NAMALWA (cell line): Measurements from ENCODE around the gene COX6A1.
"Not testable (repeated sequence)": the region's sequence is repeated elsewhere in the genome, so short reads cannot be mapped to it uniquely, and the experiment has no call there.

Source experiments
- DNase-seq: peaks from one replicate; pipeline ENCODE4 v3.0.0-alpha.2; 2015; ENCODE audit warnings: low spot score

COX6A1 gene

DNA sequence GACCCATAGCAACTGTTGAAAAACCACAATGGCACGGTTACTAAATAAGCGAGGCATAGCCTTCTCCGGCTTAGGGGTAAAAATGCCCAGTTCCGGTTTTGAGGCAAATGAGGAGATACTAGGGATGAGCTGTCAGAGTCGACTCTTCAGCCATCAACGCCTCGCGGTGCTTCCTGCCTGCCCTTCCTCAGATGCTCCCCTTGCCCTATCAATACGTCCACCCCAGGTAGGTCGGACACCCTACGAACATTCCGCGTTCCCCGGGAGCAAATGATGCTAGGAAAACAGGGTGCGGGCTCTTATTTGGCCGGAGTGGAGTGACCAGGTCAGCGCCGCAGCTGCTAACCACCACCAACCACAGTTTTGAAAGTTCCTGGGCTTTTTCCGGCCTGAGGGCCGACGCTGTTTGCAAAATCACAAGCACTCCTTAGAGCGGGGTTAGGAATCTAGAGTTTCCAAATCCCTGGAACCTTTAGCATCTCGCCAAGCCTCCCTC is 30.5 kb downstream of the COX6A1 start:
- DNase-seq = peak; percentile 61

DNA sequence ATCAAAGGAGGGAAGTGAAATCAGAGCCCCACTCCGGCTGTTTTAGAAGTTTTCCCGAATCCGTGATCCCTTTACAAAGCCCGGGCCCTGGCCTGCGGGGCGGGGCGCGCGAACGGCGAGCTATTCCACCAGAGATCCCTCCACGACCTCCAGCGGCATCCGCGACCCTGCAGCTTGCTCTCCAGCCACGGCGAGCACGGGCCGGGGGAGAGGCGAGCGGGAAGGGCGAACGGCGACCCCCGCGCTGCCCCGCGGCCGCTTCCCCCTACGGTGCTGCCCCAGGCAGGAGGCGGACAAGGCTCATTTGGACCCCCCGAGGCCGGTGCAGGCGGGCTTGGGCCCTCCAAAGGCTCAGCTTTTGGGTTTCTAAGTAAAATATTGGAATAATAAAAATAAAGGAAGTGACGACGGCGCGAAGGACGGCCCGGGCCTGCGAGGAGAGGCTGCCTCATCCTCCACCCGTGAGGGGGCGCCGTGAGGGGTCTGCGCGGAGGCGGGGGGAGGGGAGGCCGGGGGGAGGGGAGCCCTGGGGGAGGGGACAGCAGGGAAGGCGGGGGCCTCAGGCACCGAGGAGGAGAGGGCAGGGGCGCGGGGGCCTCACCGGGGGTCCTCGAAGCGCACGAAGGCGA is 31.0 kb downstream of the COX6A1 start:
- peak; percentile 56 for DNase-seq

DNA sequence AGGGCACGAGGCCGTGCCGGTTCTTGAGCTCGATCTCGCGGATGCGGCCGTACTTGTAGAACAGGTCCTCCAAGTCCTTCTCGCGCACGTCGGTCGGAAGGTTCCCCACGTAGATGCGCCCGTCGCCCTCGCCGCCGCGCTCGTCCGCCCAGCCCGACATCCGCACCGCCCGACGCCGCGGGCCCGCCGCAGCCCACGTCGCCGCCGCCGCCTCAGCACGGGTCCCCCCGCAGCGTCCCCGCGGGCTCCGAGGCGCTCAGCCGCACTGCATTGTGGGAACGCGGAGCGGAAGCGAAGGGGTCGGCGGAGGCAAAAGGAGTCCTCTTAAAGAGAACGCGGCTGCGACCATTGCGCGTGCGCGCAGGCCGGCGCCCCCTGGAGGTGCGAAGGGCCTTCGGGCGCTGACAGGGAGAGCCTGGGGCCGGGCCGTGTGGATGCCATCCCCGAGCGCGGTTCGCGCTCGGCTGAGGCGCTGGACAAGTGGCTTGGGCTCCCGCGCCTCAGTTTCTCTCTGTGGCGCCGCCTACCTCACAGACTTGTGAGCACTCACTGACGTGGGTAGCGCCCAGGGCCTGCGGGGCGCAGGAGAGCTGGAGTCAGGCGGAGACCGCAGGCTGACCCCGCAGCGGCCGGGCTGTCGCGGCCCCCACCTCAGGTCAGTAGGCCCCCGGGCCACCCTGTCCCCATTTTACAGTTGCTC is 31.7 kb downstream of the COX6A1 start, which contains the start of gene SRSF9:
SRSF9 (minus strand) TSS at position 299 of the 700 bp plus-strand sequence; CDS start at position 160, 139 bp downstream.
- peak; percentile 97 for DNase-seq

DNA sequence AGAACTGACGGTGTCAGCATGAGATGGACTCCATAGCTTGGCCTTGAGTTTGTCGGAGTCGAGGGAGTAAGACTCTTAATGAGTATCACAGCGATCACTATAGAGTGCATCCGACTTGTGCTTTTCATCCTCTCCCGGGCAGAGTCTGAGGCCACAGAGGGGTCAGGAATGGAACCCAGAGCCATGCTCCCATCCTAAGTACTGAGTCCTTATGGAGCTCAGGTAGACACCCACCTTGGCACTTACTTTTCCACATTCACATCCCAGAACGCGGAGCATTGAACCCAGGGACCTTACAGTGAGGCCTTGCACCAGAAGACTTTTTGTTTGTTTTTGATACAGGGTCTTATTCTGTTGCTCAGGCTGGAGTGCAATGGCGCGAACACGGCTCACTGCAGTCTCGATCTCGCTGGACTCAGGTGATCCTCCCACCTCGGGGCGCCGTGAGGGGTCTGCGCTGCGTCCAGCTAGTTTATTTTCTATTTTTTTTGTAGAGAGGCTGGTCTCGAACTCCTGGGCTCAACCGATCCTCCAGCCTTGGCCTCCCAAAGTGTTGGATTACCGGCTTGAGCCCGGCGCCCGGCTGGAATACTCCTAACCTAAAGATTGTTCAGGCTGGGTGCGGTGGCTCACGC is 32.4 kb downstream of the COX6A1 start:
- DNase-seq = peak; percentile 34

DNA sequence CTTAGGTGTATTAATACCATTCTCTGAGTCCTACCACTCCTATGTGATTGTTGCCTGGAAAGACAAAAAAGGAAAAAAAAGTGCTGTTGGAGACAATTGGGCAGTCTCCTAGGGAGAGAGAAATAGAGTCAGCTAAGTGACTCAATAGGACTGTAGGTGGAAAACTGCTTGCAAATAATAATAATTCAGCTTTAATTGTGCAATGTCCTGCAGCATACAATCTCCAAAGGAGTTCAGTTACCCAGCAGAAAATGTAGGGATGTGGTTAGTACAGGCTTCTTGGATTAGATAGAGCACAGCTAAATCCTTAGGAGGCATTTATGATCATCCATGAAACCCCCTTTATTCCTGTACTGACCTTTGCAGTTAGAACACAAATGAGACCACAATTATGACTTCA is 34.6 kb downstream of the COX6A1 start:
- no peak for DNase-seq

DNA sequence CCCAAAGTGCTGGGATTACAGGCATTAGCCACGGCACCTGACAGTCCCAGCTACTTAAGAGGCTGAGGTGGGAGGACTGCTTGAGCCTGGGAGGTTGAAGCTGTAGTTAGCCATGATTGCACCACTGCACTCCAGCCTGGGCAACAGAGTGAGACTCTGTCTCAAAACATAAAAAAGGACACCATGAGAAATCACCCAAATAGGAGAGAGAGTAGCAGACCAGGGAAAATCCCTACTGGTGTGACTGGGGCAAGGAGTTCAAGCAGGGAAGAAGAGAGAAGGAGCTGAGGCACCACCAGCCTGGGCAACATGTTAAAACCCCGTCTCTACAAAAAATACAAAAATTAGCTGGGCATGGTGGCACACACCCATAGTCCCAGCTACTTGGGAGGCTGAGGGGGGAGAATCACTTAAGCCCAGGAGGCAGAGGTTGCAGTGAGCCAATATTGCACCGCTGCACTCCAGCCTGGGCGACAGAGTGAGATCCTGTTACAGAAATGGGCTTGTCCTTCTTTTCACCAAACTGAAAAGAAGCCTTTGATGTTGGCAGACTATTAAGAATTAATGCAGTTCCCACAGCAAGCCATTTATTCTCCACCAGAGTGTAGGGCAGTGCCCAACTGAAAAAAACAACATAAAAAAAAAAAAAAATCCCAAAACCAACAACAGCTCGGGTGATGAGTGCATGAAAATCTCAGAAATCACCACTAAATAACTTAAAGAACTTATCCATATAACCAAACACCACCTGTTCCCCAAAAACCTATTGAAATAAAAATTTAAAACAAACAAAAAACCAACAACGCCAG is 36.1 kb downstream of the COX6A1 start:
- no peak for DNase-seq

DNA sequence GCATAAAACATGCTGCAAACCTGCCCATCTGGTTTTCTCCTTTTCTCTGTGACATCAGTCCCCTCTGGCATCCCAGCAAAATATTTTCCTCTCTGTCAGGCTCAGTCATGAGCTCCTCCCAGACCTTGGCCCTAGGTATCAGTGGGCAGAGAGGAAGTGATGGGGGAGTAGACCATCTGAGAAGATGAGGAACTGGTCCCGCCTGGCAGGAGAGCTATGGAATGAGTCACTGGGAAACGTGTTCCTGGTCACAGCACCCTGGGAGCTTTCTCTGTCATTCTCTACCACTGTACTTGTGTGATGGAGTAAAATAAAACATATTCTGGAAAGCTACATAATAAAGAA is 36.7 kb downstream of the COX6A1 start:
- no peak for DNase-seq

DNA sequence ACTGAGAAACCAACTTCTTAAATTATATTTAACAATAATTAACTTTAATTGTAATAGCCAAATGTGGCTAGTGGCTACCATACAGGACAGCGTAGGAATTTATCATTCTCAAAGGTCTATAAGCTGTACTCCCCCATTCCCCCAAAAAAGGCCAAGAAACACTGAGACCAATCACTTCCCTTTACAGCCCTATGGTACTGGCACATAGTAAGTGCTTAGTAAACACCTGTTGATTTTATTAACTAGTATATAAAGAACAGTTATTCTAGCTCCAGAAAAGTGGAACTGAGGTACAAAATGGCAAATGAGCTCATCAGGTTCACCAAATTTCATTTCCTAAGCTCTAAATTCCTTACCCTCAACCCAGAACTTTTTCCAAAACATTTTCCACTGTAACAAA is 37.7 kb downstream of the COX6A1 start:
- no peak for DNase-seq

DNA sequence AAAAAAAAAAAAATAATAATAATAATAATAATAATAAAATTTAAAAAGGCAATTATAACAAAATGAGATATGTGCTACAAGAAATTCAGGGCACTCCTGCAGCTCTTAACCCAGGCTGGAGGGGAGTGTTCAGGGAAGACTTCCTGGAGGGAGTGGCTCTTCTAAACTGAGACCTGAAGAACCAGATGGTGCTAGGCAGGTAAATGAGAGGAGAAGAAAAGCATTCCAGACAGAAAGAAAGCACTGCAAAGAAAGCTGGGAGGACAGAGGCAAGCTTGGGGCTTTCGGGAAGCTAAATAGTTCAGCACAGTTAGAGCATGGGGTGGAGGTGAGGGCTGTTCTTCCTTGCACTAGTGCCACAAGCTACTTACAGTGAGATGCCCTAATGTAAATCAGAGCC is 41.5 kb downstream of the COX6A1 start:
- DNase-seq = no peak

DNA sequence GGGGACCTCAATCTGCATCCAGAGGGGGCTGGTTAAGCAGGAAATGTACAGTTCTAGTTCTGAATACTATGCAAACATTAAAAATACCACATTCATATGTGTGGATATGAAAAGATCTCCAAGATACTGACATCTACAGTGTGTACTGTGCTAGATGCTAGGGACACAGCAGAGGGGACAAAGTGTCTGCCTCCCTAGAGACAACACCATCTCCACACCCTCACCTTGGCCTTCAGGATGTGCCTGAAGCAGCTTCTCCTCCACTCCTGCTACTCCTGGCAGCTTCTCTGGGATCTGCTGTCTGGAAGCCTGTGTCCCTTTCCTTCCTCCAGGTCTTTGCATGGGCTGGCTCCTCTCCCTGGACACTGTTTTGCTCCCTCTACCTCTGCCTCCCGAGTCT is 42.3 kb downstream of the COX6A1 start:
- DNase-seq = no peak

DNA sequence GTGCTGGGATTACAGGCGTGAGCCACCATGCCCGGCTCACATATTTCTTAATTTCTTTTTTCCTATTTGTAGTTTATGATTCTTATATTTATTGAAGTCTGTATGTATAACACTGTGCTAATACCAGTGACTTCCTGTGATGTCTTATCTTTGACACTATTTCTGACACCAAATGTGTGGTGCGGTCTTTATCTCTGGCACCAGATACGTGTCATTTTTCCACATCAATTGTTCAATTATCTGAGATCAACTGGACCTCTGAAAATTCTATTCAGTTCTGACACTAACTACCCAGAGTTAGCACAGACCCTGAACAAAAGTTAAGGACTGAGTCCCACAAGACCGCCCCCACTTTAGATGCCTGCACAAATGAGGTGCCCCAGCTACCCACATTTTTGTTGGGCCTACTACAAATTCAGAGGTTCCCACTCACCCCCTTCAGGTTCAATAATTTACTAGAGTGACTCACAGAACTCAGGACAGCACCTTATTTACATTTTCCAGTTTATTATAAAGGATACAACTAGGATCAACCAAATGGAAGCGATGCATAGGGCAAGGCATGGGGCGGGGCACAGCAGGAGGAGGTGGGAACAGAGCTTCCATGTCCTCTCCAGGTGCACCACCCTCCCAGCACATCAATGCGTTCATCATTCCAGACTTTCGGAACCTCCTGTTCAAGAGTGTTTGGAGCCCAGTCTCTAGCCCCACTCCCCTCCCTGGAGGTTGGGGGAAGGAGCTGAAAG is 43.3 kb downstream of the COX6A1 start:
- no peak for DNase-seq

DNA sequence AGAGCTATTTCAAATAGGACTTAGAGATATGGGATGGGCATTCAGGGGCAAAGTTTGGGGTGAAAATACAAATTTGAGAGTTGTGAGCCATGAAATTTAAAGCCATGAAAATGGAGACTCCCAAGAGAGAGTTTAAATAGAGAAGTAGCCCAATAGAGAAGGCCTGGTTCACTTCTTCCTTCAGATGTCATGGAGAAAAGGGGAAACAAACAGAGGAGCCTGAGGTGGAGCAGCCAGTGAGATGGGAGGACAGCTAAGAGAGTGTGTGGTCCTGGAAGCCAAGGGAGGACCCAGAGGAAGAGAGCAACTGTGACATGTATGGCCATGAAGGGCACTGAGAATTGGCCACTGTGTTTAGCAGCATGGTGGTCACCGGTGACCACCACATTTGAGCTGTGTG is 45.7 kb downstream of the COX6A1 start:
- DNase-seq = no peak

DNA sequence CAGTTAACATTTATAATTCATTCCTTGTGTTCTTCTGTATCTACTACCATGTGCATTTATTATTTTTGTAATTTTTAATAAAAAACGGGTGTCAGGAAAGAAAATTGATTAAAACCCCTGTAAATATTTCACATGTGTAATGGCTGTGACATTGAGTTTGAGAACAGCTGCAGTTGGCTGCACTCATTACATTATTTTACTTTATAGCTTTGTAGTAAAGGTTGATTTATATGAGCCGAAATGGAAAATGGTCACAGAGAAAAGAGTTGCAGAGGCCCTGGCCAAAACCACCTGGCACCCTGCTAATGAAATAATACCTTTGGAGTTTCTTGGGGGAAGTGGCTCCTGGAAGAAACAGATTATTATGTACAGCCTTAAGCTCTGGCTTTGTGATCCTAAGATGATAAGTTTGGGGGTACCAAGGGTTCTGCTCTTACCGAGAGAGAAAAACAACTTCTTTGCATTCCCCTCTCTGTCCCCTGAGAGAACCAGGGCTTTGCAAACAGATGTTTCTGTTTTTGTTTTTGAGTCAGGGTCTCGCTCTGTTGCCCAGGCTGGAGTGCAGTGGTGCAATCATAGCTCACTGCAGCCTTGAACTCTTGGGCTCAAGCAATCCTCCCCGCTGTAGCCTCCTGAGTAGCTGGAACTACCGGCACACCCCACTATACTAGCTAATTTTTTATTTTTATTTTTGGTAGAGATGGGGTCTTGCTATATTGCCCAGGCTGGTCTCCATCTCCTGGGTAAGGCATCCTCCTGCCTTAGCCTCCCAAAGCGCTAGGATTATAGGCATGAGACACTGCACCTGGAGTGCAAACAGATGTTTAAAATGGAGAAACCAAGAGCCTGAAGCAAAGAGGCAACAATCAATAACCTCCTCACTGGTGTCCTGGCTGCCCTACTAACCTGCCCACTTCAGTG is 48.3 kb downstream of the COX6A1 start:
- DNase-seq = peak; percentile 73

DNA sequence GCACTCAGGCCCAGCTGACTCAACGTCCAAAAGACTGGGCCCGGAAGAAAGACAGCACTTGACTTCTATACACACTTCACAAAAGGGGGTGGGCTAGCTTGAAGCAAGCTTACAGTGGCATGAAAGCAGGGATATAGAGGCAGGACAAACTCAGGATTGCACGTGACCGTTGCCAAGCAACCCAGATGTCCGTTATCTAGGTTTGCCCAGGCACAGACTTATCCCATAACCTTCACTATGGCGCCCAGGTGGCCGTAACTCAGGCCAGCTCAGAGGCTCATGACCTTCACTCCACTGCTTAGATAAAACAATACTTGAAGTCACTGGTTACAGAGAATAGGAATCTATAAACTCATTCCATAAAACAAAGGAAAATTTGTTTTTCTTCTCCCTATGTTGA is 49.6 kb downstream of the COX6A1 start:
- not testable (repeated sequence) for DNase-seq

DNA sequence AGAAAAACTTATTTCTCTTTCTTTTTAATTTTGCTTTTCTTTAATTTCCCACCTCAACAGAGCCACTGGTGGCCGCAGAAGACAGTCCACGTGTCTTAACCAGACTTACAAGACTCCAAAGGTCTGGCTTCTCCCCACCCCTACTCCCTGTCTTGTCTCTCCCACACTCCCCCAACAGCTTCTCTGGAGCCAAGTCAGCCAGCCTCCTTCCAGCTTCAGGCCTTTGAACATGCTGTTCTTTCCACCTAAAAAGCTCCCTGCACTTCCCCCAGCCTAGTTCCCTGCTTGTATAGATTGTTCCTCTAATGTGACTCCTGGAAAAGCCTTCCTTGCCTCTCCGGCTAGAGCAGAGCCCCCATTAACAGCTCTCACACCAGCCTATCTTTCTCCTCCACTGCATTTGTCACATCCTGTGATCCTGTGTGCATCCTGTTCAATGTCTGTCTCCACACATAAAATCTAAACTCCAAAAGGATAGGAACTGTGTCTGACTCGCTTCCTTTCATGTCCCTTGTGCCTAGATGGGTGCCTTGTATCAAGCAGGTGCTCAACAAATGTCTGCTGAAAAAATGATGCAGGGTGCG is 50.2 kb downstream of the COX6A1 start:
- no peak for DNase-seq

DNA sequence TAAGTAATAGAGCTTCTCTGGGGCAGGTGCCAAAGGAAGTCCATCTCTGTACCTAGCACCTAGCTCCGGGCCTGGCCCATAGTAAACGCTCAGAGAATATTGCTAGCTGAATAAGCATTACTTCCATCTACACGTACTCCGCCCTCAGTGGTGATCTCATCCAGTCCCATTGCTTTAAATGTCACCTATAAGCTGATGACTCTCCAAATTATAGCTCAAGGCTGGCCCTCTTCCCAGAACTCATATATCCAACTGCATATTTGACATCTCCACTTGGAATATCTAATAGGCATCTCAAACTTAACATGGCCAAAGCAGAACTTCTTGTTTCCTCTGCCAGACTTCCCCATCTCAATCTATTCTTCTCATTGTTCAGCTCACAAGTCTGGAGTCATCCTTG is 51.1 kb downstream of the COX6A1 start:
- no peak for DNase-seq

DNA sequence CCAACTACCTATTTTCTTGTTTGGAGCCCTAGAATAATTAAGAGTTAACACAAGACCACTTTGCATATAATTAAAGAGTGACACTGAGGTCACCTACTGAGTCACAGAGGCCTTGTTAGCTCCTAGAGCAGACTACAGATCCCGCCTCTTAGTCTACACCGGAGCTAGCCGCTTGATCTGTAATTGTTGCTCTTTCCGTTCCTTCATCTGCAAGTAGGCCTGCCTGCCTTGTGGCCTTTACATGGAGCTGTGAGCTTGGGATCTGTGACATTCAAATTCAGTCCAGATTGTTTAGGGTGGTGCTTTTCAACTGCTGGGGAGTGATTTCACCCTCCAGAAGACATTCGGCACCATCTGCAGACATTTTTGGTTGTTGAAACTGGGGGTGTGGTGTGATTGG is 52.4 kb downstream of the COX6A1 start:
- no peak for DNase-seq
